Measurements from ENCODE around the gene GNG12.
A peak's percentile ranks its signal among the peaks of the same experiment; 100 is the strongest.

Gene GNG12

DNA sequence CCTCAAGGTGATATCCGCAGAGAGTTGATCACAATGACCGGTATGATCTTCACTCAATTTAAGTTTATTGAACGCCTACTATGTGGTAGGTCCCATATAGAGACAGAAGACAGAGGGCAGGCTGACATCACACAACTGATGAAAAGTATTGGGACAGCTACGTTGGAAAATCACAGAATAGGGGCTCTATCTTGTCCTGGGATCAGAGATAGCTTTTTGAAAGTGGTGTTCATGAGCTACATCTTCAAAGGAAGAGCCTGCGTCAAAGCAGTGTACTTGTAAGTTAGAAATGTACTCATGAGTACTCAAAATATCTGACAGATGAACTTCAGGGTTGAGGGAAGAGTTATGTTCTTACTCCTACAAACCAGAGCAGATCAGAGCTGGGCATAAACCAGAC, 93.9 kb downstream of the GNG12 start:
- H3K27ac ChIP-seq = no peak overlapping the region
- TF ChIP-seq, protein P1, sequence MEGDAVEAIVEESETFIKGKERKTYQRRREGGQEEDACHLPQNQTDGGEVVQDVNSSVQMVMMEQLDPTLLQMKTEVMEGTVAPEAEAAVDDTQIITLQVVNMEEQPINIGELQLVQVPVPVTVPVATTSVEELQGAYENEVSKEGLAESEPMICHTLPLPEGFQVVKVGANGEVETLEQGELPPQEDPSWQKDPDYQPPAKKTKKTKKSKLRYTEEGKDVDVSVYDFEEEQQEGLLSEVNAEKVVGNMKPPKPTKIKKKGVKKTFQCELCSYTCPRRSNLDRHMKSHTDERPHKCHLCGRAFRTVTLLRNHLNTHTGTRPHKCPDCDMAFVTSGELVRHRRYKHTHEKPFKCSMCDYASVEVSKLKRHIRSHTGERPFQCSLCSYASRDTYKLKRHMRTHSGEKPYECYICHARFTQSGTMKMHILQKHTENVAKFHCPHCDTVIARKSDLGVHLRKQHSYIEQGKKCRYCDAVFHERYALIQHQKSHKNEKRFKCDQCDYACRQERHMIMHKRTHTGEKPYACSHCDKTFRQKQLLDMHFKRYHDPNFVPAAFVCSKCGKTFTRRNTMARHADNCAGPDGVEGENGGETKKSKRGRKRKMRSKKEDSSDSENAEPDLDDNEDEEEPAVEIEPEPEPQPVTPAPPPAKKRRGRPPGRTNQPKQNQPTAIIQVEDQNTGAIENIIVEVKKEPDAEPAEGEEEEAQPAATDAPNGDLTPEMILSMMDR (conservative IDR thresholded peaks at IDR 0.05) = no peak
- no peak for TF ChIP-seq ZFX (IDR thresholded peaks at IDR 0.05)

GRCh38 chr1:67738401-67738800, 94.9 kb downstream of the GNG12 start:
- H3K27ac ChIP-seq = no peak overlapping the region
- TF ChIP-seq, protein P1 (conservative IDR thresholded peaks at IDR 0.05) = no peak
- TF ChIP-seq ZFX (IDR thresholded peaks at IDR 0.05) = no peak

GRCh38 chr1:67737875-67738274, 95.4 kb downstream of the GNG12 start:
- no peak overlapping the region for H3K27ac ChIP-seq
- TF ChIP-seq, protein P1 (conservative IDR thresholded peaks at IDR 0.05) = no peak
- TF ChIP-seq ZFX (IDR thresholded peaks at IDR 0.05) = no peak

DNA sequence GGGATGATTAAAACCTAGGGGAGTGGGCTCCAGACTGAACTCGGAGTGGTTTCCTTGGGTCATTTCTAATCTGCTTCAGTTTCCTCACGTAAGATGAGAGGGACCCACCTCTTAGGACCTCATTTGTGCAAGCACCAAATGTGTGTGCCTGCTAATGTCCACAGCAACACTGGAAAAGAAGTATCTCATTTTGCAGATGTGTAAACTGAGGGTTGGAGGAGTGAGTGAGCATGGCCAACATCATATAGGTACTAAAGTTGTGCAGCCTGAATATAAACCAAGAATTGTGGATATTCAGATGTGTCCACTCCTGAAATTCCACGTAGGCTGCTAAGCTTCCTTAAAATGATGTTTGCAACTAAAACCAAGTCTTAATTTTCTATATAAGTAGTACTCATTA, 96.5 kb downstream of the GNG12 start:
- H3K27ac ChIP-seq = no peak overlapping the region
- TF ChIP-seq ZFX (IDR thresholded peaks at IDR 0.05) = no peak
- TF ChIP-seq, protein P1 (conservative IDR thresholded peaks at IDR 0.05) = no peak

- TF ChIP-seq ZFX (IDR thresholded peaks at IDR 0.05) = no peak
- TF ChIP-seq, protein P1 (conservative IDR thresholded peaks at IDR 0.05) = no peak
- H3K27ac ChIP-seq = peak overlapping the region; percentile 3; the same call in 1 of the 2 replicates
Measured at GRCh38 chr1:67735806-67736627, 97.2 kb downstream of the GNG12 start.

- H3K27ac ChIP-seq = no peak overlapping the region
- TF ChIP-seq, protein P1 (conservative IDR thresholded peaks at IDR 0.05) = no peak
- TF ChIP-seq ZFX (IDR thresholded peaks at IDR 0.05) = no peak
Measured at GRCh38 chr1:67735206-67735605, 98.1 kb downstream of the GNG12 start.

DNA sequence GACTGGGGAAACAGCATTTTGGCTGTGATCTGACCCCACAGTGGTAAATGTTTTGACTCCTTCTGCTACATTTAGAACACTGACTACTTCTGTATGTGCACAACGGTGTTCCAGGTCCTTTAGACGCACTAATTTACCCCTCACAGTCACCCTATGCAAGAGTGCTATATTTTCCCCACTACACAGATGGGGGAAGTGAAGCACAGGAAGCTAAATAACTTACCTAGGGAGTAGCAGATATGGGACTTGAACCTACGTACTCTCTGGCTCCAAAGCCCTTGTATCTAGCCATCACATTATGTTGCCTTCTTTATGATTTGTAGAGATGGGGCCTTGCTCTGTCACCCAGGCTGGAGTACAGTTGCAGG, 99.0 kb downstream of the GNG12 start:
- no peak overlapping the region for H3K27ac ChIP-seq
- TF ChIP-seq, protein P1 (conservative IDR thresholded peaks at IDR 0.05) = no peak
- no peak for TF ChIP-seq ZFX (IDR thresholded peaks at IDR 0.05)

All from C4-2B (cell line).